Mammary epithelial cell (primary cell): ENCODE results near the gene CPNE5.

Experiments
- EZH2 ChIP-seq: IDR thresholded peaks from 2 replicates; pipeline ENCODE4 v1.6.1; 2012; ENCODE audit warnings: low read length, inconsistent platforms, borderline replicate concordance
- TF ChIP-seq, protein P1 (sequence below), 2 donors: IDR thresholded peaks in 1 of 2; conservative IDR thresholded peaks in 1 of 2; 2 replicates each; pipeline ENCODE4 v1.5.1; 2011 to 2012; ENCODE audit warnings: inconsistent platforms in 2 of 2, low read length in 2 of 2, mild to moderate bottlenecking in 2 of 2, control low read depth in 1 of 2, low read depth in 1 of 2; ENCODE audit not compliant: insufficient read depth in 1 of 2; ENCODE audit errors: extremely low read depth in 1 of 2

DNA sequence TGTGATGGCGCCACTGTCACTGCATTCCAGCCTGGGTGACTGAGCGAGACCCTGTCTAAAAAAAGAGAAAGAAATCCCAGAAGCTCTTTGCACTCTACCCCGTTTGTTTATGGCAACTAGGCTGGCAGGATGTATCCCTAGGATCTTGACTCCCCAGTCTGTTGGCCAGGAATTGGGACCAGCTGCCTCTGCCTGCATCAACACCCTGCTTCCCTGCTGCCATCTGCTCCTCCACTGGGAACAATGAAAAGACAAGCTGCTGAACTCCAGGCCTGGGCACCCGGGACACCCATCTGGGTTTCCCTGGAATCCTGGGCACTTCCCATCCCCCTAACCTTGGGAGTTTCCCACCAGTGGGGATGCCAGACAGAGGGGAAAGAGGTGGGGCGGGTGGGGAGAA lies 64.9 kb downstream of the CPNE5 start:
- TF ChIP-seq, protein P1, sequence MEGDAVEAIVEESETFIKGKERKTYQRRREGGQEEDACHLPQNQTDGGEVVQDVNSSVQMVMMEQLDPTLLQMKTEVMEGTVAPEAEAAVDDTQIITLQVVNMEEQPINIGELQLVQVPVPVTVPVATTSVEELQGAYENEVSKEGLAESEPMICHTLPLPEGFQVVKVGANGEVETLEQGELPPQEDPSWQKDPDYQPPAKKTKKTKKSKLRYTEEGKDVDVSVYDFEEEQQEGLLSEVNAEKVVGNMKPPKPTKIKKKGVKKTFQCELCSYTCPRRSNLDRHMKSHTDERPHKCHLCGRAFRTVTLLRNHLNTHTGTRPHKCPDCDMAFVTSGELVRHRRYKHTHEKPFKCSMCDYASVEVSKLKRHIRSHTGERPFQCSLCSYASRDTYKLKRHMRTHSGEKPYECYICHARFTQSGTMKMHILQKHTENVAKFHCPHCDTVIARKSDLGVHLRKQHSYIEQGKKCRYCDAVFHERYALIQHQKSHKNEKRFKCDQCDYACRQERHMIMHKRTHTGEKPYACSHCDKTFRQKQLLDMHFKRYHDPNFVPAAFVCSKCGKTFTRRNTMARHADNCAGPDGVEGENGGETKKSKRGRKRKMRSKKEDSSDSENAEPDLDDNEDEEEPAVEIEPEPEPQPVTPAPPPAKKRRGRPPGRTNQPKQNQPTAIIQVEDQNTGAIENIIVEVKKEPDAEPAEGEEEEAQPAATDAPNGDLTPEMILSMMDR (conservative IDR thresholded peaks at IDR 0.05 in 1 of 2, IDR thresholded peaks at IDR 0.05 in 1 of 2; ENCODE audit: extremely low read depth in 1 of 2, insufficient read depth in 1 of 2, low read depth in 1 of 2, low read length in 2 of 2) = no peak
- TF ChIP-seq EZH2 = no peak
